ENCODE data around the gene BRSK1.
"Not testable (repeated sequence)": the region's sequence is repeated elsewhere in the genome, so short reads cannot be mapped to it uniquely, and the experiment has no call there.

The BRSK1 gene

DNA sequence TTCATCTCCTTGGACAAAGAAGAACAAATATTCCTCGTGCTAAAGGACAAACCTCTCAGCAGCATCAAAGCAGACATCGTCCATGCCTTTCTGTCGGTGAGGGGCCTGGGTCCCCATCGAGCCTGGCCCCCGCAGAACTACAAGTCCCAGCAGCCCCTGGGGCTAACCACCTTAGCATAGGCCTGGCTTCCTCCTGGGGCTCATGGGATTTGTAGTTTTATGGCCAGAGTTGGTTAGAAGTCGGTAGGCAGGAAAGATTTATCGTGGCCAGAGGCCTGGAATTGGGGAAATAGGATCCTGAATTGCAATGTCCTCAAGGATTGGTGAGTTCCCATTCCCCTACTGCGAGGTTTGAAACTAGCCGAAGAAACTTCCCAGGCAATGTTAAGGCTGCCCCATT, 21.7 kb downstream of the BRSK1 start:
- DNase-seq, result no peak

DNA sequence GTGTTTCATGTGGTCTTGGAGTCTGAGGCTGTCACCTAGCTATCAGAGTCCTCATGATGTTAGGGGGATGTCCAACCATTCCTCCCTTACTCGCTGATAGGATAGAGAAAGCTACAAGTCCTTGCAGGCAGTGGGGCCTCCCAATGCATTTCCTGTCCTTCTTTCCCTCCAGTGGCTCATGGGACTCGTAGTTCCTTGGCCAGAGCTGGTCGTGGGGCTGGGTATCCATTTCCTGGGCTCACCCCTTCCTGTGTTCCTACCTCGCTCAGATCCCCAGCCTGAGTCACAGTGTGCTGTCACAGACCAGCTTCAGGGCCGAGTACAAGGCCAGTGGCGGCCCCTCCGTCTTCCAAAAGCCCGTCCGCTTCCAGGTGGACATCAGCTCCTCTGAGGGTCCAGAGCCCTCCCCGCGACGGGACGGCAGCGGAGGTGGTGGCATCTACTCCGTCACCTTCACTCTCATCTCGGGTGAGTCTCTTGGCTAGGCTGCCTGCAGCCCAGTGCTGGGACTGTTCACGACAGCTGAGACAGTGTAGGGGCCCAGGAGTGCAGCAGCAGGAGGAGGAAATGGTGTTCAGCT, 22.3 kb downstream of the BRSK1 start:
- DNase-seq, result no peak

DNA sequence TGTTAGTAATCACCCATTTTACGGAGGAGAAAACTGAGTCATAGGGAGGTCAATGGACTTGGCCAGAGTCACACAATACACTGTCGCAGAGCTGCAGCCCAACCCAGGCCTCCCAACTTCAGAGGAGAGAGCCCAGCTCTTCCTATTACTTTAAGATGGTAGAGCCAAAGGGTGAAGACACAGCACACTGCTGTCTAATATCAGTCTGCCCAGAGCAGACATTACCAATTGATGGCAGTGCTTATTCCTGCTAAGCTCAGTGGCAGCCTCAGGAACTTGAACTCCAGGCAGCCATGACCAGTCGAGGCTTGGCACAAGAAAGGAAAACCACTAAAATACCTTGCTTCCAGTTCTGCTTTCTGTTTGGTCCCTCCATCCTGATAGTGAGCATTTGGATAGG, 22.9 kb downstream of the BRSK1 start:
- DNase-seq, result no peak

DNA sequence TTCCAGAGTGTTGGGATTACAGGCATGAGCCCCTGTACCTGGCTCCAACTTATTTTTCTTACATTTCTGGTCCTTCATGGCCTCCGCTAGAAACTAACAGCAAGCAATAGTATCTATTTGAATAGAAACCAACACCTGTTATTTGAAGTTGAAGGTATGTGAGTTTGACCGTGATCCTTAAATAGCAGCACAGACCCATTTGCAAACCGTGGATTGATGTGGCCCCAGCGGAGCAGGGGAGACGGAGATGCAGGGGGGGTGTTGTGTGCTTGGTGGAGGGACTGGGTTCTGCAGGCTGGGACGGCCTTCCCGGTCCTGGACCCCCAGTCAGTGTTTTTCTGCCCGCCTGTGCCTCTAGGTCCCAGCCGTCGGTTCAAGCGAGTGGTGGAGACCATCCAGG, 24.5 kb downstream of the BRSK1 start:
- no peak for DNase-seq

DNA sequence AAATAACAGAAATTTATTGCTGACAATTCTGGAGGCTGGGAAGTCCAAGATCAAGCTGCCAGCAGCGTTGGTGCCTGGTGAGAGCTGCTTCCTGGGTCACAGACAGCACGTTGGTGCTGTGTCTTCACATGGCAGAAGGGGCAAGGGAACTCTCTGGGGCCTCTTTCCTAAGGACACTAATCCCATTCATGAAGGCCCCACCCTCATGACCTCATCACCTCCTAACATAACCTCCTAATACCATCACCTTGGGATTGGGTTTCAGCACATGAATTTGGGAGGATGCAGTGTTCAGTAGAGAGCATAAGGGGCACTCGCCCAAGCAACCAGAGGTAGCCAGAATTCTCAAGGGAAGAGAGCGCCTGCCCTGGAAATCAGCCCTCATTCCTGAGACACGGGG, 25.7 kb downstream of the BRSK1 start:
- DNase-seq, result no peak

DNA sequence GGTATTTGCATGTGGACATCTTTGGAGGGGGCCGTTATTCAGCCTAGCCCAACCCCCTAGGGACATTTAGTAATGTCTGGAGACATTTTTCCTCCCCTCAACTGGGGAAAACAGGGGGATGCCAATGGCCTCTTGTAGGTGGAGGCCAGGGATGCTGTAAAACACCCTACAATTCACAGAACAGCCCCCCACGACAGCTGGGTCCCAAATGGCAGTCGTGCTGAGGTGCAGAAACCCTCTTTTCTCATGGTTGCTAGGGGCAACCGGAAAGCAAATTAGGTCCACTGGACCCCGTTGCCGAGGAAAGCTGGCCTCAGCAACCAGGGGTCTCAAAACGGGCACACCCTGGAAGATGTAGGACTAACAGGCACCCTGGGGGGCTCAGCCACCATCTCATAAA, 26.7 kb downstream of the BRSK1 start:
- DNase-seq, result no peak

DNA sequence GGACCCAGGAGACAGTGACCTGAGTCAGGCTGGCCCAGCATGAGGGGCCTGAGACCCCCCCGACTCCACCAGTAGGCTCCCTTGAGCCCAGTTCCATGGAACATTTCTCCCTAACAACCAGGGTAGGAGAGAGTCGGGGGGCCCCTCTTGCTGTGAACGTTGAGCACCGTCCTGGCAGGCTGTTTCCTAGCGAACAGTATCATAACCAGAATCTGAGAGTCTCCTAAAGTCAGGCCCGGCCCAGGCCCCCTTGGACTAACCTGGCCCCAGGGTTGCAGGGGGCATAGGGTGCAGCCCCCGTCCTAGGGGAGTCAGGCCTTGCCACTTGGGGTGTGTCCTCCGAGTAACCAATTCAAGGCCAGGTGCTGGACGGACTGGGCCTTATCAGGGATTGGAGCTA, 27.6 kb downstream of the BRSK1 start:
- no peak for DNase-seq

DNA sequence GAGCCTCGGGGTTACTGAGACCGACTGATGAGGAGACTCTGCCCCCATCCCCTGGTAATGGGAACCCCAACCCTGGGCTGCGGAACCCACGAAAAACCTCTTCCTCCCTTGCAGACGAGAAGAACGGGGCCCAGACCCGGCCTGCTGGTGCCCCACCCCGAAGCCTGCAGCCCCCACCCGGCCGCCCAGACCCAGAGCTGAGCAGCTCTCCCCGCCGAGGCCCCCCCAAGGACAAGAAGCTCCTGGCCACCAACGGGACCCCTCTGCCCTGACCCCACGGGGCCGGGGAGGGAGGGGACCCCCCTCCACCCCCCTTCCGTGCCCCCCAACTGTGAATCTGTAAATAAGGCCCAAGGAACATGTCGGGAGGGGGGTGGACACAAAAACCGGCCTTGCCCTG, 28.0 kb downstream of the BRSK1 start:
- DNase-seq, result no peak

DNA sequence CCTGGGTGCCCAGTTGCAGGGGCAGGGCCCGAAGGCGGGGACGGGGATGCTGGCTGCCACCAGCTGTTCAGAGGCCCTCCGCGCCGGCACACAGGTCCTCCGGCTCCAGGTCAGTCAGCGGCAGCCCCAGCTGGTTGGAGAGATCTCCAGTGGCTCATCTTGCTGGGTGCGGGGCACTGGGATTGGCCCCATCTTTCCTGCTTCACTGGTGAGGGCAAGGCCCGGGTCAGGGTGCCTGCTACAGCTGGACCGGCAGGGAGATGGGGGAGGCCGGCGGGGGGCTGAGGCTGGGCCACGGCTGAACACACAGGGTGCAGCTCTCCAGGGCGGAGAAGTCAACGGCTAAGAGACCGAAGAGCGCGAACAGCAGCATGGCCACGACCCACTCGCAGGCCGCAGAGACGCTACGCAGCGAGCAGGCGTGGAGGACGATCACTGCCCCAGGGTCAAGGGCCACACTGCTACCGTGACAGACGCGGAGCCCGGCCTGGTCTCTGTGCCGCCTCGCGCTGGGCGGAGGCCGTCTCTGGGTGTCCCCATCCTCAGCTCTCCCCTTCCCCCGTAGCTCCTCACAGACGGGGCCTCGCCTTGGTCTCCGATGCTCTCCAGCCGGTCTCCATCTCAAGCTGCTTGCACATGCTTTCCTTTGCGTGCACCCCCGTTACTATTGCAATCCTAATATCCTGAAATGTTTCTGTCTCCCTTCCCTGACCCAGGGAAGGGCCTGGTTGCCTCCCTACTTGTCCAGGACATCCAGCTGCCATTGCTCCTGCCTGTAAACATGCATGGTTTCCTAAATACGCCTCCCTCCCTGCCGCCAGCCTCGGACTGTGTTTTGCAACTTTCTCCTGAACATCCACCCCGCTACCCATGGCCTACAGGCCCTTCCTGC, 29.1 kb downstream of the BRSK1 start:
- DNase-seq, result no peak

DNA sequence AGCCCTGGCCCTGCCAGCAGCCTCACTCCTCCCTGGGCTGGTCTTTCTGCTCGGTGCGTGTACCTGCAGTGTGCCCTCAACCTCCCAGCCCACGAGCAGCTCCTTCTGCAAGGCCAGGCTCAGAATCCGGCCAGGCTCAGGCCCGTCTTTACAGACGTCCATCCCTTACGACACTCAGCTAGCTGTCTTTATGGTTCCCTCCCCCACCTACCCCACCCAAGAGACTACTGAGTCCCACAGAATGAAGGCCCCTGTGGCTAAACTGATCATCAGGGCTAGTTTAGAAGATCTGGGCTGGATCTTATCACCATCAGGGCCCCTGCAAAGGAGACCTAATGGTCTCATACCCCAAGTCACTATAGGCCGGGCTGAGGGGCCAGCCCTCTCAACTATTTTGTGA, 30.6 kb downstream of the BRSK1 start:
- DNase-seq, result no peak

DNA sequence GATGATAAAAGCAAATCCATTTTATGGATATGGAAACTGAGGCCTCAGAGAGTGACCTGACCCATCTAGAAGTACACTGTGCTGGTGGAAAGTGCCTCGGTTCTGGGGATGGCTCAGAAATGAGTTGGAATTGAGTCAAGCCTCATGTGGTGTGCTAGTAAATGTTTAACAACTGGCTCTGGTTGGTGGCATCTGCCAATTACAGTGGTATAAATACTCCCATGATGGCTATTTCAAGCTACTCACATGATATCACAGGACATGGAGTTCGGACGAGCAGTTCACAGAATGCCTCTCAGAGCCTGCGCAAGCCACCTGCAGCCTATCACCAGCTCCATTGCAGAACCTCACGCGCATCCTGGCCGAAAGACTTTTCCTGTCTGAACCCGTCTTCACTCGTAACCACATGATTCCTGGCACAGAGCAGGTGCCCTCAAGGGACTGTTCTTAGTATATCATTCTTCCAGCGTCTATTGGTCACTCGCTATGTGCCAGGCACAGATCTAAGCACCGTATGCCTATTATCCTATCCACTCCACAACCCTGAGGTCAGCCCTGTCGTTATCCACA, 32.2 kb downstream of the BRSK1 start:
- no peak for DNase-seq

DNA sequence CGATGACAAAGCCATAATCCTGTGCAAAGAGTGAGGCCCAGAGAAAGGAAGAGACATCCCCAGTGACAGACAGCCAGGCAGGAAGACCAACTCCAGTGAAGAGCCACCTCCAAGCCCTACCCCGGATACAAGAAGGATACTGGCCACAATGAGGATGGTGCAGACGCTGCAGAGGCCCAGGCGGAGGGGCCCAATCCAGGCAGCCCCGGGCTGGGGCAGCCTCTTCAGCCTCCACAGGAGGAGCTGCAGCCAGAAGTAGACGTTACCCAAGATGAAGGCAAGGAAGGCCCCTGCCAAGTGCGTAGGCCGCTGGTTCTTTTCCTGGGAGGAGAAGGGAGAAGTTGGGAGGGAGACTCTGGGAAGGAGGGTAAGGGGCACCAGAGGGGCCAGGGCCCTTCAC, 32.8 kb downstream of the BRSK1 start:
- no peak for DNase-seq

DNA sequence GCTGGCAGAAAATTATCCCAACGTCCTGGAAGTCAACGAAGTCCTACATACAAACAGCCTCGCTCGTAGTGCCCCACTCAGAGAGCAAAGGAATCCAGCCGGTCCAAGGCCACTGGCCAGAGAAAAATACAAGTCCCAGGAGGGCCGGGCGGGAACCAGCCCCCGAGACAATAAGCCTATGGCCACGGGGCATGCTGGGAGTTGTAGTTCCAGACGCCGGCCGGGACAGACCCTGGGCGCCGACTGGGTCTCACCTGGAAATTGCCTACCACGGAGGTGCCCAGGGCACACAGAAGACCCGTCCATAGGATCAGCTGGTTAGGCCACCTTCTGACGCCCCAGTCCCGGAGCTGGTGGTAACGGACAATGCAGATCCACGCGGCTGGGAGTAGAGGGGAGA, 36.0 kb downstream of the BRSK1 start:
- no peak for DNase-seq

DNA sequence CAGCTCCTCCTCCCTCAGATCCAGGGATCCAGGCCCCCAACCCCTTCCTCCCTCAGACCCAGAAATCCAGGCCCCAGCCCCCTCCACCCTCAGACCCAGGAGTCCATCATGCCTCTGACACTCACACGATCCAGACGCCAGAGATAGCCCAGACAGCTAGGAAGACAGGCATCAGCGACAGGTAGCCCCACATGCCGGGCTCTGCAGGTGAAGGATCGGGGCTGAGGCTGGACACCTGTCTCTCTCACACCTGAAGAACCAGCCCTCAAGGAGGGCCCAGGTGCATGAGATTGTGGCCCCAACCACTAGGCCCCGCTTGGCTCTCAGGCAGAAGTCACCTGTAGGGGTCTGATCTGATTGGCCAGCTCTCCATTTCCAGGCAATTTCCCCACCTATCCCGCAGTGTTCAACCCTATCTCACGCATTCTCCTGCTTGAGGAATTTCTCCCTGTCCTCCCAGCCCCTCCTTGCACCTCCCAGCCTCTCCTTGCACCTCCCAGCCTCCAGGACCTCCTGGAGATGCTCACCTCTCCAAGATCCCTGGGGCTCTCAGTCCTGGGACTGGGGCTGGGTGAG, 37.1 kb downstream of the BRSK1 start:
- DNase-seq, result no peak

DNA sequence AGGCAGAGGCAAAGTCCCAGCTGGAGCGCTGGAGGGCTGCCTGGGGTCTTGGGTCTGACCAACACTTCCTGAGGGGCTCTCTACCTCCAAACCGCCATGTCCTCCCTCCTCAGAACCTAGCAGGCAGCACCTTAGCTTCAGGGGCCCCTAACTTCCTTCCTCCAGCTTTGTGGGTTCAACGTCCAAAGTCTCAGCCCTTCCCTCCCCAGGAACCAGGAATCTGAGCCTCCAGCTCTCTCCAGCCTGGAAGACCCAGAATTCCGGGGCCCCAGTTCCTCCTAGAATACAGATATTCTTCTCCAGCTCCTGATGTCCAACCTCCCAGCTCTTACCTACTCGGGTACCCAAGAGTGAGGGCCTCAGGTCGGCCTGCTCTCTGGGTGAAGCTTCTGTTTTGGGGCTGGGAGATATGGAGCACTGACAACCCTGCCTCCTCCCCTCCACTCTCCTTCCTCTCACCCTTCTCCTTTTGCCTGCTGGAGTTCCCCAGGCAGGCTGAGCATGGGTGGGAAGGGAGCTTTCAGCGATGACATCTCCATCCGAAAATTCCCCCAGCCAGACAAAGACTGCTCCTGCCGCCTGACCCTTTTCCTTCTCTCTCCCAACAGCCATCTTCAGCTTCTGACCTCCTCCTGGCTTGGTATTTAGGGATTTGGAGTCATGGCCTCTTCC, 37.8 kb downstream of the BRSK1 start:
- no peak for DNase-seq

DNA sequence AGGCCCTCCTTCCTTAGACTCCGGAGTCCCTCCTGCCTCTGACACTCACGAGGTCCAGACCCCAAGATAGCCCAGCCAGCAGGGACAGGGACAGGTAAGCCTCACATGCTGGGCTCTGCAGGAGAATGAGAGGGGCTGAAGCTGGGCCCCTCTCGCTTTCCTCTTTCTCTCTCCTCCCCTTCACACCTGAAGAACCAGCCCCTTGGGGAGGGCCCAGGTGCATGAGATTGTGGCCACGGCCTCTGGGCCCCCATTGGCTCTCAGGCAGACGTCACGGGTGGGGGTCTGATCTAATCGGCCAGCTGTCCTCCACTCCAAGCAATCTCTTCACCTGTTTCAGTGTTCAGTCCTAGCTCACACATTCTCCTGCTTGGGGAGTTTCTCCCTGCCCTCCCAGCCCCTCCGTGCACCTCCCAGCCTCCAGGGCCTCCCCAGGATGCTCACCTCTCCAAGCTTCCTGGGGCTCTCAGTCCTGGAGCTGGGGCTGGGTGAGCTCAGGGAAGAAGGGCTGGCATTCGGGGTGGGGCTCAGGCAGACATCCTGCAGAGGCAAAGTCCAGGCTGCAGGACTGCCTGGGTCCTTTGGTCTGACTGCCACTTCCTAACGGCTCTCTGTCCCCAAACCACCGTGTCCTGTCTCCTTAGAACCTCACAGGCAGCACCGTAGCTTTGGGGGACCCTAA, 38.5 kb downstream of the BRSK1 start:
- DNase-seq, result no peak

DNA sequence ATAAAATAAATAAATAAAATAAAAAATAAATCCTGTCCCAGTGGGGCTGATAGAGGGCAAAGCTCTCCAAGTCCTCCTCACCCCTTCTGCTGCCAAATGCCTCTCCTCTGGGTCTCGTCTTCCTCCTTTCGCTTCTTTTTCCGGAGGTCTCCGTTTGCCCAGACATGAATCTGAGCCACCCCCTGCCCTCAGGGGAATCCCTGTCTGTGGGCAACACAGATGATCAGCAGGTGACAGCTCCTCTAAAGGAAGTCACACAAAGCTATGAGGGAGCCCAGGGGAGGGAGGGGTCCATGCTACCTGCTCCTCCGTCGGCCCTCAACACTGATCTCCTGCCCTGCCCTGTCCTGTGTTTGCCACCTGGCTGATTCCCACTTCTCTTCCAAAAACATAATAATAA, 40.9 kb downstream of the BRSK1 start:
- no peak for DNase-seq

DNA sequence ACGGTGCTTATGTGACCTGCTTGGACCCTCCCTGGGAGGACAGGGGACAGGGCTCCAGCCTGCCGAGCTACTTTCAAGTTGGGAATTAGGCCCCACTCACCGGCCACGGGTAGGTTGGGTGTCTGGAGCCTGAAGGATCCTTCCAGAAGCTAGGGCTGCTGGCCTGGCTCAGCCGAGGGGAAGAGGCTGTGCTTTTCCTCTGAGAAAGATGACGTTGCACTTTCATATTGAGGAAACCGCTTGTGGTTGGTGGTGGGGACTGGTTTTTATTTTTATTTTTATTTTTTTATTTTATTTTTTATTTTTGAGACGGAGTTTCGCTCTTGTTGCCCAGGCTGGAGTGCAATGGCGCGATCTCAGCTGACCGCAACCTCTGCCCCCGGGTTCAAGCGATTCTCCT, 41.4 kb downstream of the BRSK1 start, which contains the start of gene TMEM150B:
TSS of gene TMEM150B (minus strand) at position 170 of the 400 bp plus-strand sequence. CDS start 4,305 bp downstream, outside the sequence.
- DNase-seq, result peak; percentile 2

DNA sequence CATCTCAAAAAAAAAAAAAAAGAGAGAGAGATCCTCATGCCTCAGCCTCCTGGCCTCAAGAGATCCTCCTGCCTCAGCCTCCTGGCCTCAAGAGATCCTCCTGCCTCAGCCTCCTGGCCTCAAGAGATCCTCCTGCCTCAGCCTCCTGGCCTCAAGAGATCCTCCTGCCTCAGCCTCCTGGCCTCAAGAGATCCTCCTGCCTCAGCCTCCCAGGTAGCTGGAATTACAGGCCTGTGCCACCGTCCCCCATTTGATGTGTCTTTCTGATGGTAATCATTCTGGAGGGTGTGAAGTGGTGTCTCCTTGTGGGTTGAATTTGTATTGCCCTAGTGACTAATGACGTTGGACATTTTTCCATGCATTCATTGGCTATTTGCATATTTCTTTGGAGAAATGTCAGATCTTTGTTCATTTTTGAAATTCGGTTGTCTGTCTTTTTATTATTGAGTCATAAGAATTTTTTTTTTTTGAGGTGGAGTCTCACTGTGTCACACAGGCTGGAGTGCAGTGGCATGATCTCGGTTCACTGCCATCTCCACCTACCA, 45.0 kb downstream of the BRSK1 start:
- DNase-seq, result not testable (repeated sequence)

DNA sequence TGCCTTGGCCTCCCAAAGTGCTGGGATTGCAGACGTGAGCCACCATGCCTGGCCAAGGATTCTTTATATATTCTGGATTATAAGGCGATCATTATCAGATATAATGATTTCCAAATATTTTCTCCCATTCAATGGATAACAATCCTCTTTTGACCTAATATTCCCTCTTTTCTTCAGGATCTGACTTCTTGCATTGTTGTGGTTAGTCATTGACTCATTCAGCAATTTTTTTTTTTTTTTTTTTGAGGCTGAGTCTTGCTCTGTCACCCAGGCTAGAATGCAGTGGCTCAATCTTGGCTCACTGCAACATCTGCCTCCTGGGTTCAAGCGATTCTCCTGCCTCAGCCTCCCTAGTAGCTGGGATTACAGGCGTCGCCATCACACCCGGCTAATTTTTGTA, 46.0 kb downstream of the BRSK1 start:
- DNase-seq, result not testable (repeated sequence)

DNA sequence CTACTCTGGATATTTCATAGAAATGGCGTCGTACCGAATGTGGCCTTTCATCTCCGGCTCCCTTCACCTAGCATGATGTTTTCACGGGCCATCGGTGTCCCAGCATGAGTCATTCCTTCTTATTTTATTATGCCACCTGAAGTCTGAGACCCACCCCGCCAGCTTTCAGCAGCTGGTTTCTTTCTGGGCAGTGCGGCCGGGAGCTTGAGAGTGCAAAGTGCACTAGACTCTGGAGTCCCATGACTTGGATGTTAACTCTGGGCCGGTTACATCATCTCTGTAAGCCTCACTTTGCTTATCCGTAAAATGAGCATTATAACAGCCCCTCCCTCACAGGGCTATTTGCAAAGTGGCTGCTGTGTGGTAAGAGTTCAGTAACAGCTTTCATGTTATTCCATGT, 50.1 kb downstream of the BRSK1 start:
- no peak for DNase-seq

DNA sequence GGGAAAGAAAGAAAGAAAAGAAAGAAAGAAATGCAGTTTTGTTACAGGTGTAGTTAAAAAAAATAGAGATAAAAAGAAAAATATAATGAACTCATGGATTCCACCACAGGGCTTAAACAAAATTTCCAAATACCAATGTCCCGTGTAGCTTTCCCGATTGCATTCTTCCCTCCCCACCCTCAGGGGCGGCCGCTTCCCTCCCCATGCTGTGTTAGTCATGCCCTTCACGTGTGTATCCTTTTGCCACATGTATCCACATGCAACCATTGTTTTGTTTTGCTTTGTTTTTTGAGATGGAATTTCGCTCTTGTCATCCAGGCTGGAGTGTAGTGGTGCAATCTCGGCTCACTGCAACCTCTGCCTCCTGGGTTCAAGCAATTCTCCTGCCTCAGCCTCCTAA, 52.3 kb downstream of the BRSK1 start:
- no peak for DNase-seq

Measured in midbrain (tissue), 1 donor.